ENCODE results near the gene OR2T3.
"Not testable (repeated sequence)": the region's sequence is repeated elsewhere in the genome, so short reads cannot be mapped to it uniquely, and the experiment has no call there.

The OR2T3 gene

GRCh38 chr1:248456635-248457034, 16.5 kb upstream of the OR2T3 start:
- not testable (repeated sequence) for DNase-seq (ENCODE audit: low read depth); H3K4me3 ChIP-seq (ENCODE audit: low read depth, low read length)

GRCh38 chr1:248459117-248459516, 14.0 kb upstream of the OR2T3 start:
- not testable (repeated sequence) for DNase-seq (ENCODE audit: low read depth); H3K4me3 ChIP-seq (ENCODE audit: low read depth, low read length)

- DNase-seq (ENCODE audit: low read depth), result no peak
- H3K4me3 ChIP-seq (ENCODE audit: low read depth, low read length), result no peak overlapping the region
- no peak for TF ChIP-seq CTCF (IDR thresholded peaks at IDR 0.05; ENCODE audit: control insufficient read depth, extremely low read depth, insufficient read depth)
Measured at GRCh38 chr1:248471154-248471553, 2.0 kb upstream of the OR2T3 start.

GRCh38 chr1:248472111-248472510, 1.0 kb upstream of the OR2T3 start:
- not testable (repeated sequence) for DNase-seq (ENCODE audit: low read depth); H3K4me3 ChIP-seq (ENCODE audit: low read depth, low read length)

- DNase-seq (ENCODE audit: low read depth); H3K4me3 ChIP-seq (ENCODE audit: low read depth, low read length): not testable (repeated sequence)
Measured at GRCh38 chr1:248475660-248476059, 2.5 kb downstream of the OR2T3 start.

GRCh38 chr1:248481686-248482579, 8.8 kb downstream of the OR2T3 start:
- not testable (repeated sequence) for H3K4me3 ChIP-seq (ENCODE audit: low read depth, low read length); DNase-seq (ENCODE audit: low read depth)

GRCh38 chr1:248488289-248488688, 15.1 kb downstream of the OR2T3 start, which contains the start of gene OR2T5:
Gene OR2T5 (plus strand): TSS chr1:248488589. CDS start chr1:248488589, 0 bp downstream.
- not testable (repeated sequence) for DNase-seq (ENCODE audit: low read depth); H3K4me3 ChIP-seq (ENCODE audit: low read depth, low read length)

- H3K4me3 ChIP-seq (ENCODE audit: low read depth, low read length); DNase-seq (ENCODE audit: low read depth): not testable (repeated sequence)
Measured at GRCh38 chr1:248496661-248497060, 23.5 kb downstream of the OR2T3 start.

- not testable (repeated sequence) for DNase-seq (ENCODE audit: low read depth); H3K4me3 ChIP-seq (ENCODE audit: low read depth, low read length)
Measured at GRCh38 chr1:248500305-248501035, 27.3 kb downstream of the OR2T3 start.

- not testable (repeated sequence) for DNase-seq (ENCODE audit: low read depth); H3K4me3 ChIP-seq (ENCODE audit: low read depth, low read length)
Measured at GRCh38 chr1:248507773-248508172, 34.6 kb downstream of the OR2T3 start, which contains the start of gene OR2G6. Gene OR2G6 (plus strand): TSS chr1:248508073. CDS start chr1:248521647, 13,574 bp downstream.

GRCh38 chr1:248510217-248510616, 37.1 kb downstream of the OR2T3 start:
- not testable (repeated sequence) for DNase-seq (ENCODE audit: low read depth); H3K4me3 ChIP-seq (ENCODE audit: low read depth, low read length)

- H3K4me3 ChIP-seq (ENCODE audit: low read depth, low read length), result no peak overlapping the region
- DNase-seq (ENCODE audit: low read depth), result no peak
- no peak for TF ChIP-seq CTCF (IDR thresholded peaks at IDR 0.05; ENCODE audit: control insufficient read depth, extremely low read depth, insufficient read depth)
Measured at GRCh38 chr1:248521856-248522255, 48.7 kb downstream of the OR2T3 start.

Measured in LNCaP clone FGC (cell line).